C4-2B (cell line): ENCODE results near the gene CCNG2.

Source experiments
- CTCF ChIP-seq: fragments of 450-650 bp; conservative IDR thresholded peaks from 2 replicates; pipeline ENCODE4 v1.5.1; 2017; ENCODE audit warnings: mild to moderate bottlenecking
- ZFX ChIP-seq: fragments of 450-650 bp; IDR thresholded peaks from 2 replicates; pipeline ENCODE4 v1.6.1; 2017

DNA sequence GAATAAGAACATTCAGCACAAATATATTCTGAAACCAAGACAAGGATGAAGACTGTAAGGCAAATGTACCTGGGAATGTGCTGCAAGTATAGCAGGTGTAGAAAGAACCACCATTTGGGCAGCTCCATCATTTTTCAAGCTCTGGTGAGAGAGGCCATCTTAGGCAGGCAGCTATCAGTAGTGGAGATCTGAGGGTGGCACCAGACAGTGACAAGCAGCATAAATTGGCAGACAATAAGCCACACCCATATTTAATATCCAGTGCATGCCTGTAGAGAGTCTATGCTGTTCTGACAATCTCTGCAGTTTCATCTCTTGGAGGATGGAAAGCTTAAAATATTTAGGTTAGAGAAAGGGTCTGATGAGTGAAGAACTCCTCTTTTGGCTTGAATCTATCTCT lies 22.5 kb downstream of the CCNG2 start:
- TF ChIP-seq CTCF, result no peak
- no peak for TF ChIP-seq ZFX
